Measurements from ENCODE around the gene DTD2.

The DTD2 gene

DNA sequence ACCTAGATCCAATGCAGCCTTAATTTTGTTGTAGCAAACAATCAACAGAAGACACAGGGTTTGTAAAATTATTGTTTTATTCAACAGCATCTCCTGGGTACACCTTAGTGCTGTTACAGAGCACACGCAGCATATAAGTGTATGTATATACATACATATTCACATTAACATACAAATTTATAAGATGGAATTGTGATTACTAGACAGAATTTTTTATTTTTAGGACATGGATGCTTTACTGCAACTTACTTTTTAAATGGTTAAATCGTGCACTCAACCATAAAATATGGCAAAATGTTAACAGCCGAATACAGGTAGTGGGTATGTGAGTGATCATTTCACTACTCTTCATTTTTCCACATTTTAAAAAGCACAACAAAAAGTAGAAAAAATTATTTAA, 53.6 kb downstream of the DTD2 start:
- FAIRE-seq, result no peak

DNA sequence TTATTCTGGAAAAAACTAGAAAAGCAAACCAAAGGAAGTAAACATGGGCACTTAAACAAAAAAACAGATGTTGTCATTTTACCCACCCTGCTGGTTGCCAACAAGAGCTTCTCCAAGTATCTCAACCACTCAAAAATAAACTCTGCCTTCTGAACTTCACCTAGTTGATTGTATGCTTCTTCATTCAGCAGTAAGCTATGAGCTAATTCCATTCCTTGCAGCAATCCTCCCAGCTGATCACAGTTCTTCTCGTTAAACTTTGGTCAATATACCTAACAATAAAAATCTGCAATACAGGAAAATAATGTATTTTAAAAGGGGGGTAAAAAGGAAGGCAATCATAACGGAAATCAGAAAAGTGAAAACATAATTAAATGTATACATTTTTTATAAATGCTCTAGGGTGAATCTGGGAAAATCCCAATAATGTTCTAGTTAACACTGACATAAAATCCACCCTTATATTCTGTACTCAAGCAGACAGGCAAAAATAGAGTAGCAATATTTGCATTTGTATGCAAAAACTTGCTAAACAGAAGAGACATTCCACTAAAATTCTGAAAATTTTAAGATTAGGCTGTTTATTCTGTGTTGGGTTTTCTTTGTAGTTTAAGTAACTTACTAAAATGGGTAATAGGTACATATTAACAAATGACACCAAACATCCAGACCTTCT, 54.4 kb downstream of the DTD2 start:
- no peak for FAIRE-seq

DNA sequence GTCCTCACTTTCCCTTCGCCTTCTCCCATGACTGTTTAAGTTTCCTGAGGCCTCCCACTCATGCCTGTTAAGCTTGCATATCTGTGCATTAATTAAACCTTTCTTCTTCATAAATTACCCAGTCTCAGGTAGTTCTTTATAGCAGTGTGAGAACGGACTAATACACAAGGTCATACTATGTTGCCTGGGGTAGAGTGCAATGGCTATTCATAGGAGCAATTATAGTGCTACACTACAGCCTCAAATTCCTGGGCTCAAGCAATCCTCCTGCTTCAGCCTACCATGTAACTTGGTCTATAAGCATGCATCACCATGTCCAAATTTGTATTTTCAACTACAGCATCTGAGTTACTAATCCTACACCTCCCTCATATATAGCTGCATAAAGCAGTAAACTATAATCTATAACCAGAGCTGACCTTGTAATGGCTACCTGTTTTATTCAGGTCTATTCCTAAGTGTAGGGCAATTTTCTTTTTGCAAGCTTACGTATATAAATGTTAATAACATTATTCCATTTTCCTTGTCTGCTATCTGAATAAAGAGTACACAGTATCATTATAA, 55.9 kb downstream of the DTD2 start:
- FAIRE-seq, result no peak

GRCh38 chr14:31400031-31400638, 57.2 kb downstream of the DTD2 start:
- peak; percentile 32 for FAIRE-seq
